Osteoblast (primary cell): ENCODE results near the gene FLG2. TPM values are rescaled to one million over a fixed set of nuclear protein-coding genes. Genes with fewer than 3 reads are reported as not detected.

Experiments
- small RNA-seq: library from RNA; depleted of rRNA; stranded (forward); fragments of <200 nt; gene quantifications from one replicate; pipeline ENCODE3, GENCODE V24; 2012
- total RNA-seq: library from RNA; depleted of rRNA; stranded (reverse); fragments of >200 nt; gene quantifications from 2 replicates; pipeline ENCODE4 v1.2.3, GENCODE V29; 2012

The FLG2 gene
- total RNA-seq, 1 donor, result not detected

Small RNAs within 50 kb of the gene (small RNA-seq; reads per million reads assigned to genes)
- gene HMGN3P1, result not detected

Other genes with a start within 250 kb of the FLG2 start
- not detected in 2 replicates for gene TCHH, start 244.6 kb downstream of the FLG2 start, total RNA-seq
- 0.29 and 0.36 TPM in 2 replicates for gene RPTN, start 200.8 kb downstream of the FLG2 start, total RNA-seq
- not detected in 2 replicates for gene HRNR, start 135.8 kb downstream of the FLG2 start, total RNA-seq
- gene FLG, start 34.8 kb downstream of the FLG2 start, total RNA-seq, result 4.4 and 8.3 TPM in 2 replicates
- gene CRNN, start 54.3 kb upstream of the FLG2 start, total RNA-seq, result not detected in 2 replicates
- gene LCE5A, start 150.8 kb upstream of the FLG2 start, total RNA-seq, result not detected in 2 replicates
- not detected in 2 replicates for gene CRCT1, start 154.5 kb upstream of the FLG2 start, total RNA-seq
- not detected in 2 replicates for gene LCE3E, start 206.8 kb upstream of the FLG2 start, total RNA-seq
- not detected in 2 replicates for gene LCE3D, start 220.5 kb upstream of the FLG2 start, total RNA-seq
- gene LCE3C, start 240.2 kb upstream of the FLG2 start, total RNA-seq, result not detected in 2 replicates